Neuronal stem cell (in vitro differentiated cells): ENCODE results near the gene TBX5.

Experiments used
- DNase-seq: peaks from one replicate; pipeline ENCODE4 v3.0.0-alpha.2; 2013; ENCODE audit warnings: low spot score
- H2AFZ ChIP-seq: one replicate; pipeline ENCODE4 v1.6.1; 2013; ENCODE audit warnings: mild to moderate bottlenecking, low read length, inconsistent platforms
- H2AK5ac ChIP-seq: 2 replicates; pipeline ENCODE4 v1.6.1; 2013; ENCODE audit warnings: low read depth, mild to moderate bottlenecking, inconsistent platforms, low read length, moderate library complexity, mixed read lengths
- H2BK120ac ChIP-seq: 2 replicates; pipeline ENCODE4 v1.6.1; 2013; ENCODE audit warnings: low read depth, mild to moderate bottlenecking, inconsistent platforms, low read length, moderate library complexity, mixed read lengths
- H2BK12ac ChIP-seq: one replicate; pipeline ENCODE4 v1.6.1; 2013; ENCODE audit warnings: low read length, inconsistent platforms
- H2BK15ac ChIP-seq: 2 replicates; pipeline ENCODE4 v1.6.1; 2013; ENCODE audit warnings: mild to moderate bottlenecking, low read length, inconsistent platforms, mixed read lengths
- H2BK5ac ChIP-seq: one replicate; pipeline ENCODE4 v1.6.1; 2013; ENCODE audit warnings: inconsistent platforms, mild to moderate bottlenecking, low read length, moderate library complexity
- H3K14ac ChIP-seq: one replicate; pipeline ENCODE4 v1.6.1; 2013; ENCODE audit warnings: low read length, inconsistent platforms
- H3K18ac ChIP-seq: 2 replicates; pipeline ENCODE4 v1.6.1; 2013; ENCODE audit warnings: low read length, inconsistent platforms
- H3K23ac ChIP-seq: 2 replicates; pipeline ENCODE4 v1.6.1; 2013; ENCODE audit warnings: low read depth, mild to moderate bottlenecking, mixed read lengths, low read length, inconsistent platforms; ENCODE audit not compliant: poor library complexity
- H3K27ac ChIP-seq: replicated peaks from 3 replicates; pipeline ENCODE4 v1.5.1; 2013; ENCODE audit warnings: low read length, inconsistent platforms
- H3K27me3 ChIP-seq, 3 experiments: 2 replicates each; pipeline ENCODE4 v1.6.1; 2013; ENCODE audit warnings: low read length in 3 of 3, mild to moderate bottlenecking in 2 of 3, inconsistent platforms in 1 of 3, low read depth in 1 of 3, mixed read lengths in 1 of 3, moderate library complexity in 1 of 3; ENCODE audit not compliant: control insufficient read depth in 3 of 3, insufficient read depth in 3 of 3
- H3K36me3 ChIP-seq, 2 donors: replicated peaks in 1 of 2; 2 replicates each; pipeline ENCODE4 v1.6.1; 2013; ENCODE audit warnings: low read length in 2 of 2; ENCODE audit not compliant: control insufficient read depth in 2 of 2, insufficient read depth in 2 of 2
- H3K4ac ChIP-seq: 2 replicates; pipeline ENCODE4 v1.6.1; 2013; ENCODE audit warnings: inconsistent platforms, mild to moderate bottlenecking, low read length, moderate library complexity
- H3K4me1 ChIP-seq, 2 donors: 1 replicate in 1 of 2; 2 replicates in 1 of 2; pipeline ENCODE4 v1.6.1; 2013; ENCODE audit warnings: low read length in 2 of 2, low read depth in 1 of 2; ENCODE audit not compliant: control insufficient read depth in 2 of 2, insufficient read depth in 1 of 2
- H3K4me2 ChIP-seq: one replicate; pipeline ENCODE4 v1.6.1; 2013; ENCODE audit warnings: mild to moderate bottlenecking, low read length, inconsistent platforms; ENCODE audit not compliant: insufficient read depth, poor library complexity, severe bottlenecking
- H3K4me3 ChIP-seq, 2 donors: 2 replicates each; pipeline ENCODE4 v1.5.1; 2013; ENCODE audit warnings: low read length in 2 of 2, mild to moderate bottlenecking in 2 of 2, inconsistent platforms in 1 of 2, moderate library complexity in 1 of 2
- H3K79me1 ChIP-seq: one replicate; pipeline ENCODE4 v1.6.1; 2013; ENCODE audit warnings: low read depth, mild to moderate bottlenecking, inconsistent platforms, low read length, moderate library complexity
- H3K9ac ChIP-seq: one replicate; pipeline ENCODE4 v1.6.1; 2013; ENCODE audit warnings: mild to moderate bottlenecking, low read depth, low read length, inconsistent platforms; ENCODE audit not compliant: poor library complexity
- H3K9me3 ChIP-seq, 2 donors: replicated peaks in 1 of 2; 2 replicates each; pipeline versions ENCODE3 to v1.6.1; 2013; ENCODE audit warnings: low read length in 2 of 2, mild to moderate bottlenecking in 2 of 2, inconsistent platforms in 1 of 2, low read depth in 1 of 2, mixed read lengths in 1 of 2, moderate library complexity in 1 of 2; ENCODE audit not compliant: control insufficient read depth in 2 of 2, insufficient read depth in 1 of 2
- H4K8ac ChIP-seq: one replicate; pipeline ENCODE4 v1.6.1; 2013; ENCODE audit warnings: low read depth, mild to moderate bottlenecking, inconsistent platforms, low read length, moderate library complexity
- H4K91ac ChIP-seq: one replicate; pipeline ENCODE4 v1.6.1; 2013; ENCODE audit warnings: low read length, low read depth, mild to moderate bottlenecking, inconsistent platforms; ENCODE audit not compliant: poor library complexity
- WGBS, 2 donors: extraction: QIAGEN DNeasy Blood & Tissue Kit; methylation state at CpG; one replicate each; pipeline ENCODE4 v1.1.7; 2013; ENCODE audit warnings: missing lambda C conversion rate in 2 of 2, mixed read lengths in 1 of 2; ENCODE audit not compliant: insufficient read length in 2 of 2, insufficient replicate concordance in 1 of 2; ENCODE audit errors: extremely low coverage in 2 of 2; 5-methylcytosine and 5-hydroxymethylcytosine counted together

TBX5 gene

GRCh38 chr12:114313910-114314309 lies 92.0 kb downstream of the TBX5 start:
- Histone ChIP-seq H3K36me3 (no peaks in the 10 kb centered on the region), H2BK5ac (no peak overlapping the region), H3K27ac (no peak overlapping the region), H3K4me1 (no peaks in the 10 kb centered on the region), H3K14ac (no peak overlapping the region), H3K4ac (no peak overlapping the region), H3K9me3 (no peaks in the 10 kb centered on the region), H2BK15ac (no peak overlapping the region), H4K91ac (no peak overlapping the region), H3K4me3 (no peak overlapping the region), H2BK12ac (no peak overlapping the region), H3K23ac (no peak overlapping the region), H2AFZ (no peak overlapping the region), H4K8ac (no peak overlapping the region), H3K9ac (no peak overlapping the region), H2BK120ac (no peak overlapping the region), H3K18ac (no peak overlapping the region), H3K4me2 (no peak overlapping the region), H3K79me1 (no peaks in the 10 kb centered on the region), H2AK5ac (no peak overlapping the region), H3K27me3 (no peaks in the 10 kb centered on the region)
- WGBS, 2 donors = no CpG with 5 or more reads among the region's 2 CpGs
- no peak for DNase-seq

GRCh38 chr12:114311974-114312373 lies 94.0 kb downstream of the TBX5 start:
- Histone ChIP-seq H3K4me3 (no peak overlapping the region), H3K14ac (no peak overlapping the region), H3K9ac (no peak overlapping the region), H3K9me3 (no peaks in the 10 kb centered on the region), H3K27ac (no peak overlapping the region), H3K79me1 (no peaks in the 10 kb centered on the region), H2AK5ac (no peak overlapping the region), H3K4me1 (no peaks in the 10 kb centered on the region), H3K23ac (no peak overlapping the region), H3K18ac (no peak overlapping the region), H4K8ac (no peak overlapping the region), H3K36me3 (no peaks in the 10 kb centered on the region), H2AFZ (no peak overlapping the region), H3K27me3 (no peaks in the 10 kb centered on the region), H4K91ac (no peak overlapping the region), H3K4me2 (no peak overlapping the region), H2BK120ac (no peak overlapping the region), H3K4ac (no peak overlapping the region), H2BK15ac (no peak overlapping the region), H2BK12ac (no peak overlapping the region), H2BK5ac (no peak overlapping the region)
- DNase-seq = no peak
- WGBS, 2 donors = no CpG with 5 or more reads among the region's 4 CpGs

GRCh38 chr12:114306646-114307045 lies 99.3 kb downstream of the TBX5 start:
- no peak overlapping the region for H3K4ac ChIP-seq
- no peak overlapping the region for H4K8ac ChIP-seq
- no peak overlapping the region for H3K14ac ChIP-seq
- no peaks in the 10 kb centered on the region for H3K36me3 ChIP-seq
- no peak overlapping the region for H2BK120ac ChIP-seq
- H3K9me3 ChIP-seq = no peaks in the 10 kb centered on the region
- H2BK12ac ChIP-seq = no peak overlapping the region
- H4K91ac ChIP-seq = no peak overlapping the region
- no peak overlapping the region for H3K27ac ChIP-seq
- no peaks in the 10 kb centered on the region for H3K79me1 ChIP-seq
- H3K9ac ChIP-seq = no peak overlapping the region
- no peak overlapping the region for H3K18ac ChIP-seq
- no peak overlapping the region for H3K23ac ChIP-seq
- no peak overlapping the region for H2AK5ac ChIP-seq
- no peak overlapping the region for H2BK15ac ChIP-seq
- H3K4me3 ChIP-seq = no peak overlapping the region
- H2AFZ ChIP-seq = no peak overlapping the region
- no peaks in the 10 kb centered on the region for H3K27me3 ChIP-seq
- H2BK5ac ChIP-seq = no peak overlapping the region
- H3K4me2 ChIP-seq = no peak overlapping the region
- H3K4me1 ChIP-seq = no peaks in the 10 kb centered on the region
- WGBS, 2 donors = no CpG with 5 or more reads among the region's 1 CpG
- no peak for DNase-seq

GRCh38 chr12:114305446-114305845 lies 100.5 kb downstream of the TBX5 start:
- Histone ChIP-seq H3K36me3 (no peaks in the 10 kb centered on the region), H4K8ac (no peak overlapping the region), H3K79me1 (no peaks in the 10 kb centered on the region), H3K23ac (no peak overlapping the region), H3K27ac (no peak overlapping the region), H3K18ac (no peak overlapping the region), H3K4ac (no peak overlapping the region), H2BK5ac (no peak overlapping the region), H2BK12ac (no peak overlapping the region), H3K14ac (no peak overlapping the region), H3K4me2 (no peak overlapping the region), H3K4me1 (no peaks in the 10 kb centered on the region), H3K4me3 (no peak overlapping the region), H4K91ac (no peak overlapping the region), H2AFZ (no peak overlapping the region), H3K9ac (no peak overlapping the region), H2AK5ac (no peak overlapping the region), H2BK15ac (no peak overlapping the region), H3K27me3 (no peaks in the 10 kb centered on the region), H3K9me3 (no peaks in the 10 kb centered on the region), H2BK120ac (no peak overlapping the region)
- DNase-seq = no peak
